Caki2 (cell line): Measurements from ENCODE around the gene SLU7. TPM values are rescaled to one million over a fixed set of nuclear protein-coding genes. Genes with fewer than 3 reads are reported as not detected.

Source experiments
- DNase-seq: peaks from one replicate; pipeline ENCODE4 v3.0.0-alpha.2; 2015; ENCODE audit warnings: low read depth
- in situ Hi-C: cut with HindIII; loops from 2 replicates; pipeline ENCODE4 v1.10.0; 2016; ENCODE audit warnings: low sequenced_read_pairs, low pct_unique_long_range_greater_than_20kb, mixed read lengths
- total RNA-seq: library from RNA; depleted of rRNA; stranded (reverse); fragments of >200 nt; shearing (Covaris generic); gene quantifications from 2 replicates; pipeline ENCODE4 v1.2.3, GENCODE V29; 2014; ENCODE audit warnings: low replicate concordance

SLU7 gene
- total RNA-seq, 1 experiment from 2014 or later = 73.8 TPM

GRCh38 chr5:160378330-160378729 is 40.6 kb downstream of the SLU7 start:
- in situ Hi-C loops = no loop called here
- DNase-seq = no peak

GRCh38 chr5:160377651-160378050 is 41.2 kb downstream of the SLU7 start:
- in situ Hi-C loops = no loop called here

GRCh38 chr5:160376416-160376815 is 42.5 kb downstream of the SLU7 start:
- in situ Hi-C loops = no loop called here
- DNase-seq = no peak

More at GRCh38 chr5:160377651-160378050, 41.2 kb downstream of the SLU7 start:
- no peak for DNase-seq

- DNase-seq = no peak
- in situ Hi-C loops = no loop called here
Observed at GRCh38 chr5:160375701-160376100, 43.2 kb downstream of the SLU7 start.

GRCh38 chr5:160375166-160375565 is 43.7 kb downstream of the SLU7 start:
- DNase-seq = no peak
- in situ Hi-C loops = no loop called here

- no peak for DNase-seq
- in situ Hi-C loops = no loop called here
Observed at GRCh38 chr5:160371294-160371693, 47.6 kb downstream of the SLU7 start.

GRCh38 chr5:160370713-160371034 is 48.2 kb downstream of the SLU7 start:
- no peak for DNase-seq

GRCh38 chr5:160369990-160370712 is 48.7 kb downstream of the SLU7 start, which contains the start of gene C1QTNF2:
Gene C1QTNF2, minus strand, starts transcription at chr5:160370626. Its CDS starts 15,615 bp downstream, at chr5:160355011.
- in situ Hi-C loops = no loop called here
- peak; percentile 47 for DNase-seq

More at GRCh38 chr5:160370713-160371034, 48.2 kb downstream of the SLU7 start:
- in situ Hi-C loops = no loop called here

- in situ Hi-C loops = no loop called here
- DNase-seq = no peak
Observed at GRCh38 chr5:160367885-160368284, 51.0 kb downstream of the SLU7 start.

- in situ Hi-C loops = no loop called here
Observed at GRCh38 chr5:160367261-160367660, 51.6 kb downstream of the SLU7 start.

GRCh38 chr5:160366230-160366629 is 52.7 kb downstream of the SLU7 start:
- in situ Hi-C loops = no loop called here
- no peak for DNase-seq

More at GRCh38 chr5:160367261-160367660, 51.6 kb downstream of the SLU7 start:
- no peak for DNase-seq

- no peak for DNase-seq
- in situ Hi-C loops = no loop called here
Observed at GRCh38 chr5:160363660-160364395, 55.1 kb downstream of the SLU7 start.

- in situ Hi-C loops = no loop called here
- no peak for DNase-seq
Observed at GRCh38 chr5:160363211-160363610, 55.7 kb downstream of the SLU7 start.

- in situ Hi-C loops = no loop called here
- no peak for DNase-seq
Observed at GRCh38 chr5:160361624-160362228, 57.2 kb downstream of the SLU7 start.

GRCh38 chr5:160360310-160360709 is 58.6 kb downstream of the SLU7 start:
- in situ Hi-C loops = no loop called here
- no peak for DNase-seq

GRCh38 chr5:160359816-160360215 is 59.1 kb downstream of the SLU7 start:
- in situ Hi-C loops = loop anchor here (10.0 kb wide), 1 partner anchor 175 kb away; no protein-coding TSS in a partner anchor
- no peak for DNase-seq

GRCh38 chr5:160359242-160359641 is 59.6 kb downstream of the SLU7 start:
- DNase-seq = no peak
- in situ Hi-C loops = loop anchor here (10.0 kb wide), 1 partner anchor 174 kb away; no protein-coding TSS in a partner anchor

- DNase-seq = no peak
- in situ Hi-C loops = loop anchor here (10.0 kb wide), 1 partner anchor 173 kb away; no protein-coding TSS in a partner anchor
Observed at GRCh38 chr5:160357861-160358411, 60.9 kb downstream of the SLU7 start.

GRCh38 chr5:160357394-160357793 is 61.5 kb downstream of the SLU7 start:
- no peak for DNase-seq
- in situ Hi-C loops = loop anchor here (10.0 kb wide), 1 partner anchor 173 kb away; no protein-coding TSS in a partner anchor
